NB4 (cell line): ENCODE measurements around the gene TGIF1.

ENCODE experiments used
- POLR2A ChIP-seq: IDR thresholded peaks from 2 replicates; pipeline ENCODE4 v1.6.1; 2011; ENCODE audit warnings: mild to moderate bottlenecking; ENCODE audit not compliant: insufficient read length; ENCODE audit errors: extremely low read depth
- TF ChIP-seq, protein P1 (sequence below): IDR thresholded peaks from one replicate; pipeline ENCODE4 v1.5.1; 2012; ENCODE audit warnings: low read depth, low read length

DNA sequence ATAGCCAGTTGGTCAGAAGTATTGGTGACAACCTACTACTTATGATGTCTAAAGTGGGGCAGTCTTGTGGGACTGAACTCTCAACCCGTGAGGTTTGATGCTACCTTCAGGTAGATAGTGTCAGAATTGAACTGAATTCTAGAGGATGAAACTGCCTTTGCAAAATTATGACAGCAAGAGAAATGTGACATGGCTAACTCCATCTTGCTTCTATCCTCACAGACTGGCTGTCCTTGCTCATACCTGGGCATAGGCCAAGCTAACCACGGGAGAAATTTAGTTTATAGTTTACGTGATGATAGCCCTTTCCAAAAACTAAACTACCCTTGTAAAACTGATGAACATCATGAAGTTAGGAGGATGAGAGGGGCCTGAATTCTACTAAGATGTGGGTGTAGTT, 24.9 kb upstream of the TGIF1 start:
- TF ChIP-seq, protein P1, sequence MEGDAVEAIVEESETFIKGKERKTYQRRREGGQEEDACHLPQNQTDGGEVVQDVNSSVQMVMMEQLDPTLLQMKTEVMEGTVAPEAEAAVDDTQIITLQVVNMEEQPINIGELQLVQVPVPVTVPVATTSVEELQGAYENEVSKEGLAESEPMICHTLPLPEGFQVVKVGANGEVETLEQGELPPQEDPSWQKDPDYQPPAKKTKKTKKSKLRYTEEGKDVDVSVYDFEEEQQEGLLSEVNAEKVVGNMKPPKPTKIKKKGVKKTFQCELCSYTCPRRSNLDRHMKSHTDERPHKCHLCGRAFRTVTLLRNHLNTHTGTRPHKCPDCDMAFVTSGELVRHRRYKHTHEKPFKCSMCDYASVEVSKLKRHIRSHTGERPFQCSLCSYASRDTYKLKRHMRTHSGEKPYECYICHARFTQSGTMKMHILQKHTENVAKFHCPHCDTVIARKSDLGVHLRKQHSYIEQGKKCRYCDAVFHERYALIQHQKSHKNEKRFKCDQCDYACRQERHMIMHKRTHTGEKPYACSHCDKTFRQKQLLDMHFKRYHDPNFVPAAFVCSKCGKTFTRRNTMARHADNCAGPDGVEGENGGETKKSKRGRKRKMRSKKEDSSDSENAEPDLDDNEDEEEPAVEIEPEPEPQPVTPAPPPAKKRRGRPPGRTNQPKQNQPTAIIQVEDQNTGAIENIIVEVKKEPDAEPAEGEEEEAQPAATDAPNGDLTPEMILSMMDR, result no peak
- TF ChIP-seq POLR2A, result no peak
